ENCODE data around the gene NAIP. TPM values are rescaled to one million over a fixed set of nuclear protein-coding genes. Genes with fewer than 3 reads are reported as not detected.
"Not testable (repeated sequence)": the region's sequence is repeated elsewhere in the genome, so short reads cannot be mapped to it uniquely, and the experiment has no call there.

NAIP gene
- total RNA-seq, 4 donors from 2014 or later = 37.6 to 122 (median 53.2) TPM

DNA sequence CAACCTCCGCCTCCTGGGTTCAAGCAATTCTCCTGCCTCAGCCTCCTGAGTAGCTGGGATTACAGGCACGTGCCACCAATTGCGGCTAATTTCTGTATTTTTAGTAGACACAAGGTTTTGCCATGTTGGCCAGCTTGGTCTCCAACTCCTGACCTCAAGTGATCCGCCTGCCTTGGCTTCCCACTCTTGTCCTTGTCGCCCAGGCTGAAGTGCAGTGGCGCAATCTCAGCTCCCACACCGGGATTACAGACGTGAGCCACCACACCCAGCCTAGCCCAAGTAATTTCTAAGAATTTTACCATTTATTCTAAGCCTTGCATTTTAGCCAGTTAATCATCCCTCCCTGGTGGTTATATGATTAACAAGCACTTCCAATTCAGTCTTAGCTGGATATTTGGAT is 11.0 kb downstream of the NAIP start:
- no peak overlapping the region for H3K27ac ChIP-seq
- H3K4me3 ChIP-seq (replicated peaks in 1 of 3) = no peak overlapping the region
- H3K27me3 ChIP-seq = no peaks in the 10 kb centered on the region
- 84 to 94% methylated on average over 8 of the region's 8 CpGs for WGBS, 2 donors
- no peak for DNase-seq
- H3K36me3 ChIP-seq = no peaks in the 10 kb centered on the region
- TF ChIP-seq, protein P1, sequence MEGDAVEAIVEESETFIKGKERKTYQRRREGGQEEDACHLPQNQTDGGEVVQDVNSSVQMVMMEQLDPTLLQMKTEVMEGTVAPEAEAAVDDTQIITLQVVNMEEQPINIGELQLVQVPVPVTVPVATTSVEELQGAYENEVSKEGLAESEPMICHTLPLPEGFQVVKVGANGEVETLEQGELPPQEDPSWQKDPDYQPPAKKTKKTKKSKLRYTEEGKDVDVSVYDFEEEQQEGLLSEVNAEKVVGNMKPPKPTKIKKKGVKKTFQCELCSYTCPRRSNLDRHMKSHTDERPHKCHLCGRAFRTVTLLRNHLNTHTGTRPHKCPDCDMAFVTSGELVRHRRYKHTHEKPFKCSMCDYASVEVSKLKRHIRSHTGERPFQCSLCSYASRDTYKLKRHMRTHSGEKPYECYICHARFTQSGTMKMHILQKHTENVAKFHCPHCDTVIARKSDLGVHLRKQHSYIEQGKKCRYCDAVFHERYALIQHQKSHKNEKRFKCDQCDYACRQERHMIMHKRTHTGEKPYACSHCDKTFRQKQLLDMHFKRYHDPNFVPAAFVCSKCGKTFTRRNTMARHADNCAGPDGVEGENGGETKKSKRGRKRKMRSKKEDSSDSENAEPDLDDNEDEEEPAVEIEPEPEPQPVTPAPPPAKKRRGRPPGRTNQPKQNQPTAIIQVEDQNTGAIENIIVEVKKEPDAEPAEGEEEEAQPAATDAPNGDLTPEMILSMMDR (IDR thresholded peaks at IDR 0.05) = no peak
- TF ChIP-seq POLR2A (IDR thresholded peaks at IDR 0.05) = no peak
- H3K4me1 ChIP-seq = no peaks in the 10 kb centered on the region
- no peaks in the 10 kb centered on the region for H3K9me3 ChIP-seq
- intact Hi-C loops (cut with DNase I) = no loop called here

DNA sequence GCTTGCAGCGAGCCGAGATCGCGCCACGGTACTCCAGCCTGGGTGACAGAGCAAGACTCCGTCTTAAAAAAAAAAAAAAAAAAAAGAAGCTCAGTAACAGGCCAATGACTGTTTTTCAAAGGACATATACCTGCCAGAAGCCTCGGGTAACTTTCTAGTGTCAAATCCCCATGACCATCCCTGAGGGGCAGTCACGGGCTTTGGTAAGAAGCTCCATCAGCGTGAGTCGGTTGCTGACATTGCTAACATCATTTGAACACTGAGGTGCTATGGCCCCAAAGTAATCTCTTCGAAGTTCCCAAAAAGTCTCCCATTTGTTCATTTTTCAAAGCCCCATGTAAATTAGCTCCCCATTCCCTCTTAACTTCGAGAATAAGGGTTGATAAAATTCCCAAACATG is 11.6 kb downstream of the NAIP start:
- no peak for TF ChIP-seq POLR2A (IDR thresholded peaks at IDR 0.05)
- Histone ChIP-seq H3K27ac (no peak overlapping the region), H3K4me3 (replicated peaks in 1 of 3) (no peak overlapping the region), H3K9me3 (no peaks in the 10 kb centered on the region), H3K27me3 (no peaks in the 10 kb centered on the region), H3K36me3 (no peaks in the 10 kb centered on the region), H3K4me1 (no peaks in the 10 kb centered on the region)
- WGBS, 2 donors = 90 to 91% methylated on average over 12 of the region's 12 CpGs
- intact Hi-C loops (cut with DNase I) = no loop called here
- no peak for DNase-seq

DNA sequence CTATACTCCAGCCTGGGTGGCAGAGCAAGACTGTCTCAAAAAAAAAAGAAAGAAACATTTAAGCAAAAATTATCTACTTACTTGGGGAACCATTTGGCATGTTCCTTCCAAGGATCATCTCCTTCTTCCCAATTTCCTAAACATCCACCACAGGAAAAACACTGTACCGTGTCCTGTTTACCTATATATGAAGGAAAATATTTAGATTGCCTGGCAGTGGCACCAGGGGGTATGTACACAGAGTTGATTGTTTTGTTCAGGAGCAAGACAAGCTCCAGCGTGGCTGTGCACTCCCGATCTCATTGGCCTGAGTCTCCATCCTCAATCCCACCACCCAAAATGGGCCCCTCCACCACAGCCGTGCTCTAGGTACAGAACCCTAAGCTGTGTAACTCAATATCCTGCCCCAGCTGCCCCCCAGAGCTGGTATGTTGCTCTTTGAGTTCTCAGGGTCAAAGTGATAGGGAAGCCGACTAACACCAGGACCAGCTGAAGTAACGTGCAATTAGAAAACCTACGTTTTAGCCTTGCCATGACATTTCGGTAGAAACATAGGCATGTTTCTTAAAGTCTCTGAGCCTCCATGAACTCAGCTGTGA is 13.8 kb downstream of the NAIP start:
- no peaks in the 10 kb centered on the region for H3K36me3 ChIP-seq
- no peak overlapping the region for H3K27ac ChIP-seq
- no peaks in the 10 kb centered on the region for H3K4me1 ChIP-seq
- no peaks in the 10 kb centered on the region for H3K9me3 ChIP-seq
- no peak overlapping the region for H3K4me3 ChIP-seq (replicated peaks in 1 of 3)
- TF ChIP-seq POLR2A (IDR thresholded peaks at IDR 0.05) = no peak
- TF ChIP-seq, protein P1 (IDR thresholded peaks at IDR 0.05) = no peak
- intact Hi-C loops (cut with DNase I) = no loop called here
- 86% methylated on average over 8 of the region's 8 CpGs for WGBS, 2 donors
- H3K27me3 ChIP-seq = no peaks in the 10 kb centered on the region
- no peak for DNase-seq

DNA sequence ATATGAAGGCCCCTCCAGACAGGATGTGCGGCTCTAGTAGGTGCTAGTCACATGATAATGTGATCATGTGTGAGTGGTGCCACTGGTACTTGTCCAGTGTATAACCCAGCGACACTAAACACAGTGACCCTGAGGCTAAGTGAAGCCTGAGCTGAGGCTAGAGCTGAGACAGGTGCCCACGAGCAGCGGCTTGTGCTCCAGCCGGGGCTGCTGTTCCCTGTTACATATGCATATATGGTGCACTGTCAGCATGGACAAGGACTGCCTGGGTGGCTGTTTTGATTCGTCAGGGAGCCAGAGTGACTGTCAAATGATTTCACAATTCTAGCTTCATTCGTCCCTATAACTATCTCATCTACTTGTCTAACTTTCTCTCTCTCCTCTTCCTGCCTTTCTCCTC is 18.2 kb downstream of the NAIP start:
- intact Hi-C loops (cut with DNase I); H3K36me3 ChIP-seq; DNase-seq; H3K4me1 ChIP-seq; H3K27ac ChIP-seq; H3K4me3 ChIP-seq (replicated peaks in 1 of 3); H3K27me3 ChIP-seq; H3K9me3 ChIP-seq: not testable (repeated sequence)
- WGBS, 2 donors = 71% methylated on average over 3 of the region's 7 CpGs; no CpG with 5 or more reads in 1 of the 2 donors

DNA sequence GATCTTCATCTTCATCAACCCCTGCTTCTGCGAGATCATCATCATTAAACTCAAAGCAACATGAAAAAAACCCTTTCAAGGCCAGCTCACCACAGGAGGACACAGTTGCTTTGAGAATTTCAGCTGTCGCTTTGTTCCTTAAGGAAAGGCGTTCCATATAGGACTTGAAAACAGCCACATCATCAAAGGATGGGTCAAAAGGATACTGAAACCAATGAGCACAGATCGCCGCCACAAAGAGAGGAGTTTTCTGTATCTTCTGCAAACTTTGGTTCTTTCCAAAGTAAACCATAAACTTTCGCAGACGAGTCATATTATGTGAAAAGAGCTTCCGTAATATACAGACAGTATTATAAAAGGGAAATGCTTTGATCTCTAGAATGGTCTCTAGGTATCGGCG is 40.3 kb downstream of the NAIP start:
- not testable (repeated sequence) for H3K27ac ChIP-seq
- no CpG with 5 or more reads among the region's 10 CpGs for WGBS, 2 donors

DNA sequence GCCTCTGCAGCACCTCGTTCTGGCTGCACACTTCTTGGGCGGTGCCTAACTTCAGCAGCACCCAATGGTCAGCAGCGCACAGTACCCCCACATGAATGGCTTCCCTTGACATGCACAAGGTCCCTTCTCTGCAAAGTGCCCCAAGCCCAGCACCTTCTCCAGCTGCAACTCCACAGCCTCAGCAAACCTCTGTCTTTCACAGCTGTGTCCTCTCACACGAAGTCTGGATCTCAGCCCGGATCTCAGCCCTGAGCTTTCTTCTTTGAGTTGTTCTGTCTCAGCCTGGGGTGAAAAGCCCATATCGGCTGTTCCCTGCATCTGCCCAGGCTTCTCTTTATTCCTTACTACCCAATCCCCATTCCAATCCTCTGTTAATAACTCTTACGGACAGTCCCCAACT is 57.9 kb downstream of the NAIP start:
- intact Hi-C loops (cut with DNase I); H3K4me1 ChIP-seq; H3K4me3 ChIP-seq (replicated peaks in 1 of 3); H3K36me3 ChIP-seq; H3K27me3 ChIP-seq; H3K27ac ChIP-seq; H3K9me3 ChIP-seq; DNase-seq: not testable (repeated sequence)
- no CpG with 5 or more reads among the region's 7 CpGs for WGBS, 2 donors

More for the DNA sequence above, 40.3 kb downstream of the NAIP start:
- H3K9me3 ChIP-seq; intact Hi-C loops (cut with DNase I); H3K36me3 ChIP-seq; H3K27me3 ChIP-seq; H3K4me1 ChIP-seq; H3K4me3 ChIP-seq (replicated peaks in 1 of 3); DNase-seq: not testable (repeated sequence)

DNA sequence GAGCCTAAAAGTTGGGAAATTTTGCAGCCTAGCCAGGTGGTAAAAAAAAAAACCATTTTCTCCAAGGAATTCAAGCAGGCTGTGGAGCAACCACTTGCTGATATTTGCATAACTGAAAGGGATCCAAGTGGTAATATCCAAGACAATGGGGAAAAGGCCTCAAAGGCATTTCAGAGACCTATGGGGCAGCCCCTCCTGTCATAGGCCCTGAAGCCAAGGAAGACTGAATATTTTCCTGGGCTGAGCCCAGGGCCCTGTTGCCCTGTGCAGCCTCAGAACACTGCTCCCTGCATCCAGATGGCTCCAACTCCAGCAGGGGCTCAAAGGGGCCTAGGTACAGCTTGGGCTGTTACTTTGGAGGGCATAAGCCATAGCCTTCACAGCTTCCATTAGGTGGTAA is 60.6 kb downstream of the NAIP start:
- H3K4me3 ChIP-seq (replicated peaks in 1 of 3); H3K27ac ChIP-seq; DNase-seq; H3K4me1 ChIP-seq; H3K27me3 ChIP-seq; intact Hi-C loops (cut with DNase I); H3K36me3 ChIP-seq; H3K9me3 ChIP-seq: not testable (repeated sequence)

DNA sequence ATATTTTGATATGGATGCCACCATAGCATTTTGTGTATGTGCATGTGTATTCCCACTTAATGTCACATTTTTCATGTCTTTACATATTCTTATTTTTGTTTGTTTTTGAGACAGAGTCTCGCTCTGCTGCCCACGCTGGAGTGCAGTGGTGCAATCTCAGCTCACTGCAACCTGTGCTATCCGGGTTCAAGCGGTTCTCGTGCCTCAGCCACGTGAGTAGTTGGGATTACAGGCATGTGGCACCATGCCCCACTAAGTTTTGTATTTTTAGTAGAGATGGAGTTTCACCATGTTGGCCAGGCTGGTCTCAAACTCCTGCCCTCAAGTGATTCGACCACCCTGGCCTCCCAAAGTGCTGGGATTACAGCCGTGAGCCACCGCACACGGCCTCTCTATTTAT is 72.1 kb downstream of the NAIP start:
- intact Hi-C loops (cut with DNase I); H3K27me3 ChIP-seq; H3K4me3 ChIP-seq (replicated peaks in 1 of 3); H3K36me3 ChIP-seq; H3K27ac ChIP-seq; DNase-seq; H3K9me3 ChIP-seq; H3K4me1 ChIP-seq: not testable (repeated sequence)
- no CpG with 5 or more reads among the region's 10 CpGs for WGBS, 2 donors

DNA sequence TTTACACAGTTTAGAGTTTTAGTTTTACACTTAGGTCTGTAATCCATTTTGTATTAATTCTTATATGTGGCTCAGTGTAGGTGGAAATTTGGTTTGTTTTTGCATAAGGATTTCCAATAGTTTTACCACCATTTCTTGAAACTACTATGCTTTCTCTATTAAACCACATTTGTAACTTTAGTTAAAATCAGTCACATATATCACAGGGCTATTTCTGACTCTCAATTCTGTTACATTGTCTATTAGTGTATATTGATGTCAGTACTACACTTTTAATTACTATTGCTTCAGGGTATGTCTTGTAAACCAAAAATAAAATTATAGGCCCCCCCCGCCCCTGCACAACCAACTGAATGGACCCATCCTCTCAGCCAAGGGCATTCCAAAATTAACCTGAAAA is 92.6 kb downstream of the NAIP start:
- H3K36me3 ChIP-seq; H3K27me3 ChIP-seq; H3K9me3 ChIP-seq; H3K27ac ChIP-seq; H3K4me1 ChIP-seq; DNase-seq; intact Hi-C loops (cut with DNase I); H3K4me3 ChIP-seq (replicated peaks in 1 of 3): not testable (repeated sequence)
- WGBS, 2 donors = no CpG with 5 or more reads among the region's 1 CpG

DNA sequence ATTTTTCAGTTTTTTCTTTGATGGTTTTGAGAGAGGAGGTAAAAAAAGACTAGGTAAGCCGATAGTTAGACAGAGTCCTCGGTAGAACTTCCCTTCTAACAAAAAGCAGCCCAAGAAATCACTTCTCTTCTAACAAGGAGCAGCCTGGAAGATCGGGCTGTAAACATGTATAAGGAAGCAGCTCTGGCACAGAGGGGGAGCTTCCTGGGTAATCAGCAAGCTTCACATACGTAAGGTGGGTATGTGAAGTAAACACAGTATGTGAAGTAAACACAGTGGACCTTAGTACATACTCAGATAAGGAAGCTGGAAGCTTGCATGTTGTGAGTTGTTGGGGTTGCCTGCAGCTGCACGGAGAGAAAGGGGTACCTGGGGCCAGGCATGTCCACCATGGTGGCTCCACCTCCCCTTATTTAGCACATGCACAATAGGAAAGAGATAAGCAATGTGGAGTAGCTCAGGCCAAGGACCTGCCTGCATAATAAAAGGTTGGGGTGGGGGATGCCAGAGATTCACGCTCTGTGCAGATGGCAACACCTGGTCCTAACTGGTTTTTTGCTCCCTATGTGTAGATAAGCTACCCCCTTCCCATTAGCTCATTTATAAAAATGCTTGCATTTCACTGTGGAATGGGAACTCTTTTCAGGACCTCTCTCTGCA is 93.3 kb downstream of the NAIP start:
- H3K27me3 ChIP-seq; H3K4me3 ChIP-seq (replicated peaks in 1 of 3); H3K27ac ChIP-seq; intact Hi-C loops (cut with DNase I); H3K9me3 ChIP-seq; H3K36me3 ChIP-seq; DNase-seq; H3K4me1 ChIP-seq: not testable (repeated sequence)
- no CpG with 5 or more reads among the region's 6 CpGs for WGBS, 2 donors

DNA sequence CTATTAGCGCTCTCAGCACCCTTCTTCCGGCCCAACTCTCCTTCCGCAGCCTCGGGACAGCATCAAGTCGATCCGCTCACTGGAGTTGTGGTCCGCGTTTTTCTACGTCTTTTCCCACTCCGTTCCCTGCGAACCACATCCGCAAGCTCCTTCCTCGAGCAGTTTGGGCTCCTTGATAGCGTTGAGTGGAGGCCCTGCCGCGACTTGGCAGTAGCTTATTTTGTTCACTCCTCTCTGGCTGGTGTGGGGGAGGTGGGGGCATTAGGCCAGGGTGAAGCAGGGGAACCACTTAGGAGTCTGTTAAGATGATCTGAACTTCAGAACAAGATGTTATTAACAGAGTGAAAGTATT is 100.0 kb downstream of the NAIP start:
- H3K27ac ChIP-seq; H3K36me3 ChIP-seq; H3K4me1 ChIP-seq; intact Hi-C loops (cut with DNase I); H3K27me3 ChIP-seq; H3K9me3 ChIP-seq; H3K4me3 ChIP-seq (replicated peaks in 1 of 3); DNase-seq: not testable (repeated sequence)
- no CpG with 5 or more reads among the region's 16 CpGs for whole genome bisulfite sequencing, 2 donors

Data from thyroid gland (tissue), 4 donors.